HepG2 (cell line): ENCODE measurements around the gene TEKT5. TPM values are rescaled to one million over a fixed set of nuclear protein-coding genes. Genes with fewer than 3 reads are reported as not detected.
A peak's percentile ranks its signal among the peaks of the same experiment; 100 is the strongest.

ENCODE experiments used
- AKAP8 ChIP-seq: sonication (generic); formaldehyde crosslinking; IDR thresholded peaks from 2 replicates; pipeline ENCODE4 v1.5.1; 2020; ENCODE audit warnings: mild to moderate bottlenecking, missing genetic modification reagents
- CENPX ChIP-seq: sonication (generic); formaldehyde crosslinking; IDR thresholded peaks from 2 replicates; pipeline ENCODE4 v1.9.0; 2021; ENCODE audit warnings: mild to moderate bottlenecking, missing genetic modification reagents, moderate library complexity
- ERF ChIP-seq: IDR thresholded peaks from 2 replicates; pipeline ENCODE4 v1.6.1; 2018; ENCODE audit warnings: missing biosample characterization, missing genetic modification reagents
- FIP1L1 ChIP-seq: fragments of 200-400 bp; formaldehyde crosslinking; IDR thresholded peaks from 2 replicates; pipeline ENCODE4 v1.6.1; 2018; ENCODE audit warnings: low read depth, mild to moderate bottlenecking, low read length, moderate library complexity, borderline replicate concordance; ENCODE audit not compliant: insufficient read depth
- FOSL2 ChIP-seq: sonication (generic); formaldehyde crosslinking; IDR thresholded peaks from 2 replicates; pipeline ENCODE4 v1.4.0; 2020; ENCODE audit warnings: missing genetic modification reagents
- FOXA3 ChIP-seq: IDR thresholded peaks from 2 replicates; pipeline ENCODE4 v1.6.1; 2016; ENCODE audit warnings: missing genetic modification reagents, missing compliant biosample characterization
- HOXA9 ChIP-seq: sonication (generic); formaldehyde crosslinking; IDR thresholded peaks from 2 replicates; pipeline ENCODE4 v1.8.1; 2022; ENCODE audit warnings: missing genetic modification reagents, mild to moderate bottlenecking, moderate library complexity, borderline replicate concordance
- KDM3A ChIP-seq: IDR thresholded peaks from 2 replicates; pipeline ENCODE4 v1.6.1; 2018; ENCODE audit warnings: low read depth, missing compliant biosample characterization
- NRL ChIP-seq: sonication (generic); formaldehyde crosslinking; IDR thresholded peaks from 2 replicates; pipeline ENCODE4 v1.5.0; 2020; ENCODE audit warnings: missing genetic modification reagents, mild to moderate bottlenecking, moderate library complexity, borderline replicate concordance
- PHF21A ChIP-seq: sonication (generic); formaldehyde crosslinking; IDR thresholded peaks from 2 replicates; pipeline ENCODE4 v1.5.0; 2020; ENCODE audit warnings: mild to moderate bottlenecking, missing genetic modification reagents
- SALL1 ChIP-seq: sonication (generic); formaldehyde crosslinking; IDR thresholded peaks from 2 replicates; pipeline ENCODE4 v1.8.0; 2022; ENCODE audit warnings: mild to moderate bottlenecking, missing genetic modification reagents
- SNRNP70 ChIP-seq: fragments of 200-400 bp; formaldehyde crosslinking; IDR thresholded peaks from 2 replicates; pipeline ENCODE4 v1.6.1; 2017; ENCODE audit warnings: mild to moderate bottlenecking, low read depth, low read length, moderate library complexity
- SRY ChIP-seq: sonication (generic); formaldehyde crosslinking; IDR thresholded peaks from 2 replicates; pipeline ENCODE4 v1.8.0; 2022; ENCODE audit warnings: mild to moderate bottlenecking, missing genetic modification reagents
- TEAD3 ChIP-seq: optimal IDR thresholded peaks from 2 replicates; pipeline ENCODE3; 2016; ENCODE audit warnings: borderline replicate concordance
- ZMYM3 ChIP-seq: sonication (generic); formaldehyde crosslinking; IDR thresholded peaks from 2 replicates; pipeline ENCODE4 v1.5.1; 2020; ENCODE audit warnings: mild to moderate bottlenecking, missing genetic modification reagents
- ZNF530 ChIP-seq: sonication (generic); formaldehyde crosslinking; IDR thresholded peaks from 2 replicates; pipeline ENCODE4 v1.5.0; 2020; ENCODE audit warnings: low read depth, mild to moderate bottlenecking, missing genetic modification reagents
- ZNF644 ChIP-seq: IDR thresholded peaks from 2 replicates; pipeline ENCODE4 v1.6.1; 2016; ENCODE audit warnings: low read depth
- ZNF746 ChIP-seq: sonication (generic); formaldehyde crosslinking; IDR thresholded peaks from 2 replicates; pipeline ENCODE4 v1.8.0; 2022; ENCODE audit warnings: mild to moderate bottlenecking, missing genetic modification reagents
- ZNF768 ChIP-seq: sonication (generic); formaldehyde crosslinking; IDR thresholded peaks from 2 replicates; pipeline ENCODE4 v1.4.0; 2020; ENCODE audit warnings: missing genetic modification reagents
- polyA plus RNA-seq, 8 experiments: library from polyadenylated mRNA; depleted of rRNA in 3 of 8; stranded (reverse) in 7 of 8; unstranded in 1 of 8; fragments of >200 nt; fragmentation: Illumina TruSeq in 4 of 8; extraction: Trizol in 4 of 8; gene quantifications; 2 replicates each; pipeline versions ENCODE4 v1.2.1 to v1.2.3, GENCODE V29; 2011 to 2016; ENCODE audit warnings: low read depth in 4 of 8, missing spikeins in 1 of 8, mixed read lengths in 1 of 8; ENCODE audit not compliant: insufficient read depth in 1 of 8
- total RNA-seq, 5 experiments: library from RNA; depleted of rRNA; stranded (reverse); fragments of >200 nt; fragmentation: Illumina TruSeq; extraction: Trizol; gene quantifications; 2 replicates each; pipeline ENCODE4 v1.2.3, GENCODE V29; 2016; ENCODE audit warnings: low read depth in 1 of 5
- TF ChIP-seq, protein P1 (sequence below): sonication (generic); formaldehyde crosslinking; IDR thresholded peaks from 2 replicates; pipeline ENCODE4 v1.4.0; 2020; ENCODE audit warnings: low read depth, missing genetic modification reagents
- TF ChIP-seq, protein P2 (sequence below): sonication (generic); formaldehyde crosslinking; IDR thresholded peaks from 2 replicates; pipeline ENCODE4 v1.5.0; 2020; ENCODE audit warnings: mild to moderate bottlenecking, low read depth, missing genetic modification reagents, borderline replicate concordance
- TF ChIP-seq, protein P3 (sequence below): sonication (generic); formaldehyde crosslinking; IDR thresholded peaks from 2 replicates; pipeline ENCODE4 v1.4.0; 2020; ENCODE audit warnings: missing genetic modification reagents
- TF ChIP-seq, protein P4 (sequence below): sonication (generic); formaldehyde crosslinking; conservative IDR thresholded peaks from 2 replicates; pipeline ENCODE4 v1.8.0; 2022; ENCODE audit warnings: missing genetic modification reagents

Gene TEKT5
- total and polyA plus RNA-seq, 2 of the 13 experiments (the other 11 are each of a cell fraction or from before 2014, with no cell fraction given) = 0.16 TPM; not detected in 1

DNA sequence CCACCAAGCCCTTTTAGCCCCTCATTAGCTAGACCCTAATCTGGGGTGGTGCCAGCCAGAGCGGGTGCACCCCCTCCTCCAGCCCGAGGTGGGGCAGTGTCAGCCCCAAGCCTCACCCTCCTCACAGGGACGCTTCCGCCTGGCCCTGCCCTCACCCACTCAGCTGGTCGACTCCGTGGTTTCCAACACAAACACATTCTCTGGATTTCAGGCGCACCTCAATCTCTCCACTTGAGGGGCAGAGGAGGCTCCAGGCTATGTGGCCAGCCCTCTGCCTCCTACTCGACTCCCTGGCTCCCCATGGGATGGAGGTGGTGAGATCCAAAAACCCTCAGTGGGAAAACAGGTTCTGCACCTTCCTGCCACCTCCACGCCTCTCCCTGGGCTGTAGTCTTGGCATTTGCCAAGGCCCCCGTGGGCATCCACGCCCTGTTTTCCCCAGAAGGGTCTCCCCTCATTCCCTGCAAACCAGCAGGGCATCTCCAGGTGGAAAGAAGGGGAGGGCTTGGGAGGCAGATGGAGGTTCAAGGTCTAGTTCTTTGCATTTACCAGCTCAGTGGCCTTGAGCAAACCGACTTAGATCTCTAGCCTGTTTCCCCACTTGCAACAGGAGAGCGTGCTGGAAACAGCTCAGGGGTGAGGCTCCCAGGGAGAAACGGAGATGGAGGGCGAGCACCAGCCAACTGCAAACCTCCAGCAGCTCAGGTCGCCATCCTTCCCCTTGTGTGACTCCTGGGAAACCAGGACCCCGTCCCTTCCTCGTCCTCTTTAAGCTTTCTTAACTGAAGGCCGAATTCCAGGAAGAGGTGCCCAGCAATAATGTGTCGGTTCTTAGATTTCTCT, 116.0 kb downstream of the TEKT5 start (continued):
- TF ChIP-seq, protein P1, sequence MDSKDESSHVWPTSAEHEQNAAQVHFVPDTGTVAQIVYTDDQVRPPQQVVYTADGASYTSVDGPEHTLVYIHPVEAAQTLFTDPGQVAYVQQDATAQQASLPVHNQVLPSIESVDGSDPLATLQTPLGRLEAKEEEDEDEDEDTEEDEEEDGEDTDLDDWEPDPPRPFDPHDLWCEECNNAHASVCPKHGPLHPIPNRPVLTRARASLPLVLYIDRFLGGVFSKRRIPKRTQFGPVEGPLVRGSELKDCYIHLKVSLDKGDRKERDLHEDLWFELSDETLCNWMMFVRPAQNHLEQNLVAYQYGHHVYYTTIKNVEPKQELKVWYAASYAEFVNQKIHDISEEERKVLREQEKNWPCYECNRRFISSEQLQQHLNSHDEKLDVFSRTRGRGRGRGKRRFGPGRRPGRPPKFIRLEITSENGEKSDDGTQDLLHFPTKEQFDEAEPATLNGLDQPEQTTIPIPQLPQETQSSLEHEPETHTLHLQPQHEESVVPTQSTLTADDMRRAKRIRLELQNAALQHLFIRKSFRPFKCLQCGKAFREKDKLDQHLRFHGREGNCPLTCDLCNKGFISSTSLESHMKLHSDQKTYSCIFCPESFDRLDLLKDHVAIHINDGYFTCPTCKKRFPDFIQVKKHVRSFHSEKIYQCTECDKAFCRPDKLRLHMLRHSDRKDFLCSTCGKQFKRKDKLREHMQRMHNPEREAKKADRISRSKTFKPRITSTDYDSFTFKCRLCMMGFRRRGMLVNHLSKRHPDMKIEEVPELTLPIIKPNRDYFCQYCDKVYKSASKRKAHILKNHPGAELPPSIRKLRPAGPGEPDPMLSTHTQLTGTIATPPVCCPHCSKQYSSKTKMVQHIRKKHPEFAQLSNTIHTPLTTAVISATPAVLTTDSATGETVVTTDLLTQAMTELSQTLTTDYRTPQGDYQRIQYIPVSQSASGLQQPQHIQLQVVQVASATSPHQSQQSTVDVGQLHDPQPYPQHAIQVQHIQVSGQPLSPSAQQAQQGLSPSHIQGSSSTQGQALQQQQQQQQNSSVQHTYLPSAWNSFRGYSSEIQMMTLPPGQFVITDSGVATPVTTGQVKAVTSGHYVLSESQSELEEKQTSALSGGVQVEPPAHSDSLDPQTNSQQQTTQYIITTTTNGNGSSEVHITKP (CRISPR knock-in tag) = peak; percentile 51; the same call in 1 of the 2 replicates
- TF ChIP-seq, protein P2, sequence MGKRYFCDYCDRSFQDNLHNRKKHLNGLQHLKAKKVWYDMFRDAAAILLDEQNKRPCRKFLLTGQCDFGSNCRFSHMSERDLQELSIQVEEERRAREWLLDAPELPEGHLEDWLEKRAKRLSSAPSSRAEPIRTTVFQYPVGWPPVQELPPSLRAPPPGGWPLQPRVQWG (CRISPR knock-in tag) = no peak
- no peak for TF ChIP-seq ZNF530 (CRISPR knock-in tag)
- TF ChIP-seq FIP1L1 = no peak
- peak; percentile 82; the same call in 1 of the 2 replicates for TF ChIP-seq SALL1 (CRISPR knock-in tag)
- TF ChIP-seq AKAP8 = 0 out of 2 replicates have a peak, but pooled peaks have one; percentile 33
- TF ChIP-seq, protein P3, sequence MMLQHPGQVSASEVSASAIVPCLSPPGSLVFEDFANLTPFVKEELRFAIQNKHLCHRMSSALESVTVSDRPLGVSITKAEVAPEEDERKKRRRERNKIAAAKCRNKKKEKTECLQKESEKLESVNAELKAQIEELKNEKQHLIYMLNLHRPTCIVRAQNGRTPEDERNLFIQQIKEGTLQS (CRISPR knock-in tag) = no peak
- TF ChIP-seq, protein P4, sequence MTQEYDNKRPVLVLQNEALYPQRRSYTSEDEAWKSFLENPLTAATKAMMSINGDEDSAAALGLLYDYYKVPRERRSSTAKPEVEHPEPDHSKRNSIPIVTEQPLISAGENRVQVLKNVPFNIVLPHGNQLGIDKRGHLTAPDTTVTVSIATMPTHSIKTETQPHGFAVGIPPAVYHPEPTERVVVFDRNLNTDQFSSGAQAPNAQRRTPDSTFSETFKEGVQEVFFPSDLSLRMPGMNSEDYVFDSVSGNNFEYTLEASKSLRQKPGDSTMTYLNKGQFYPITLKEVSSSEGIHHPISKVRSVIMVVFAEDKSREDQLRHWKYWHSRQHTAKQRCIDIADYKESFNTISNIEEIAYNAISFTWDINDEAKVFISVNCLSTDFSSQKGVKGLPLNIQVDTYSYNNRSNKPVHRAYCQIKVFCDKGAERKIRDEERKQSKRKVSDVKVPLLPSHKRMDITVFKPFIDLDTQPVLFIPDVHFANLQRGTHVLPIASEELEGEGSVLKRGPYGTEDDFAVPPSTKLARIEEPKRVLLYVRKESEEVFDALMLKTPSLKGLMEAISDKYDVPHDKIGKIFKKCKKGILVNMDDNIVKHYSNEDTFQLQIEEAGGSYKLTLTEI (CRISPR knock-in tag) = no peak
- TF ChIP-seq PHF21A = no peak
- no peak for TF ChIP-seq SNRNP70
- peak; percentile 71 for TF ChIP-seq ZNF644 (CRISPR knock-in tag)
- TF ChIP-seq ZNF768 (CRISPR knock-in tag) = peak; percentile 14; the same call in 1 of the 2 replicates
- TF ChIP-seq KDM3A (CRISPR knock-in tag) = no peak
- peak; percentile 28 for TF ChIP-seq TEAD3 (CRISPR knock-in tag)
- TF ChIP-seq ZNF746 (CRISPR knock-in tag) = no peak
- TF ChIP-seq NRL = no peak; the same call in 1 of the 2 replicates
- TF ChIP-seq FOXA3 (CRISPR knock-in tag) = peak; percentile 60
- TF ChIP-seq FOSL2 (CRISPR knock-in tag) = no peak; the same call in 1 of the 2 replicates
- TF ChIP-seq SRY (CRISPR knock-in tag) = no peak
- TF ChIP-seq HOXA9 (CRISPR knock-in tag) = no peak
- TF ChIP-seq ZMYM3 (CRISPR knock-in tag) = peak; percentile 36; the same call in 1 of the 2 replicates
- no peak for TF ChIP-seq CENPX (CRISPR knock-in tag)
- 0 out of 2 replicates have a peak, but pooled peaks have one; percentile 44 for TF ChIP-seq ERF (CRISPR knock-in tag)
